AG04449 (cell line): ENCODE data around the gene IRF3.

Source experiments
- CTCF ChIA-PET: fragments of 350-600 bp; formaldehyde crosslinking; extraction: SDS; loops from one replicate; lab custom pipeline; 2021; ENCODE audit warnings: antibody characterized with exemption; lab: Yijun Ruan, JAX
- POLR2A ChIA-PET: fragments of 400-600, 350-600 bp; formaldehyde crosslinking; extraction: SDS; loops from one replicate; lab custom pipeline; 2020; ENCODE audit warnings: antibody characterized with exemption, inconsistent platforms; lab: Yijun Ruan, JAX
- DNase-seq: peaks from one replicate; pipeline ENCODE4 v3.0.0-alpha.2; 2010; ENCODE audit warnings: low read depth, low spot score
- H3K4me3 ChIP-seq: 2 replicates; pipeline ENCODE4 v1.5.1; 2011; ENCODE audit warnings: low read depth, mild to moderate bottlenecking, control low read depth, low read length
- CTCF ChIP-seq: IDR thresholded peaks from one replicate; pipeline ENCODE4 v1.5.1; 2011; ENCODE audit warnings: mild to moderate bottlenecking, moderate library complexity, low read length, control low read depth, inconsistent platforms; ENCODE audit not compliant: insufficient read depth; ENCODE audit errors: missing control alignments

IRF3 gene

GRCh38 chr19:49651029-49651819 is 14.4 kb downstream of the IRF3 start:
- ChIA-PET POLR2A (no interaction called here), CTCF (no interaction called here)
- no peak for DNase-seq

GRCh38 chr19:49646586-49646985 is 19.1 kb downstream of the IRF3 start:
- no peak for TF ChIP-seq CTCF
- ChIA-PET CTCF (interaction anchor here (1.6 kb wide), 1 partner anchor 16 kb away, joined by 4 read pairs; no protein-coding TSS in a partner anchor), POLR2A (no interaction called here)
- no peak for DNase-seq
- no peak overlapping the region for H3K4me3 ChIP-seq

More at GRCh38 chr19:49651029-49651819, 14.4 kb downstream of the IRF3 start:
- no peak for TF ChIP-seq CTCF
- H3K4me3 ChIP-seq, result no peak overlapping the region

- CTCF ChIA-PET, result interaction anchor here (1.1 to 5.1 kb wide), 4 partner anchors 17 to 76 kb away, joined by 4 to 53 read pairs (median 4); no protein-coding TSS in a partner anchor
- TF ChIP-seq CTCF, result no peak
- H3K4me3 ChIP-seq, result no peak overlapping the region
- POLR2A ChIA-PET, result no interaction called here
- no peak for DNase-seq
These were observed 19.7 kb downstream of the IRF3 start for GRCh38 chr19:49645995-49646394.

GRCh38 chr19:49645592-49645991 is 20.1 kb downstream of the IRF3 start:
- POLR2A ChIA-PET, result interaction anchor here (0.9 to 1.0 kb wide), 2 partner anchors 10 to 19 kb away, joined by 3 to 6 read pairs; no protein-coding TSS in a partner anchor
- DNase-seq, result no peak
- H3K4me3 ChIP-seq, result no peak overlapping the region
- TF ChIP-seq CTCF, result no peak
- CTCF ChIA-PET, result interaction anchor here (1.1 to 5.1 kb wide), 4 partner anchors 17 to 76 kb away, joined by 4 to 53 read pairs (median 4); no protein-coding TSS in a partner anchor

- DNase-seq, result no peak
- no peak for TF ChIP-seq CTCF
- ChIA-PET POLR2A (interaction anchor here (0.7 to 2.0 kb wide), 3 partner anchors 12 to 63 kb away, joined by 3 to 6 read pairs (median 4); partner anchors contain the start of gene NOSIP), CTCF (interaction anchor here (1.3 to 5.1 kb wide), 4 partner anchors 30 to 74 kb away, joined by 3 to 53 read pairs (median 4); no protein-coding TSS in a partner anchor)
- H3K4me3 ChIP-seq, result peak overlapping the region; percentile 99
These were observed 22.2 kb downstream of the IRF3 start for GRCh38 chr19:49643466-49643865.
